AG09309 (cell line): Measurements from ENCODE around the gene SIX4.

Experiments
- DNase-seq: peaks from one replicate; pipeline ENCODE4 v3.0.0-alpha.2; 2010; ENCODE audit warnings: low read depth
- H3K4me3 ChIP-seq: 2 replicates; pipeline ENCODE4 v1.5.1; 2011; ENCODE audit warnings: mild to moderate bottlenecking, low read depth, low read length, moderate library complexity; ENCODE audit not compliant: control insufficient read depth
- CTCF ChIP-seq: IDR thresholded peaks from 2 replicates; pipeline ENCODE4 v1.5.1; 2011; ENCODE audit warnings: mild to moderate bottlenecking, low read depth, low read length, inconsistent platforms; ENCODE audit not compliant: insufficient read depth, control insufficient read depth; ENCODE audit errors: missing control alignments

SIX4 gene

GRCh38 chr14:60723907-60724618 is at the start of gene SIX4:
Gene SIX4 (minus strand): TSS chr14:60724351. CDS start chr14:60724074, 277 bp downstream.
- H3K4me3 ChIP-seq = peak within 1 kb of the TSS; percentile 84
- DNase-seq = peak; percentile 53
- TF ChIP-seq CTCF = no peak

GRCh38 chr14:60773558-60773957 is 49.4 kb upstream of the SIX4 start:
- no peak overlapping the region for H3K4me3 ChIP-seq
- TF ChIP-seq CTCF = no peak
- DNase-seq = no peak

DNA sequence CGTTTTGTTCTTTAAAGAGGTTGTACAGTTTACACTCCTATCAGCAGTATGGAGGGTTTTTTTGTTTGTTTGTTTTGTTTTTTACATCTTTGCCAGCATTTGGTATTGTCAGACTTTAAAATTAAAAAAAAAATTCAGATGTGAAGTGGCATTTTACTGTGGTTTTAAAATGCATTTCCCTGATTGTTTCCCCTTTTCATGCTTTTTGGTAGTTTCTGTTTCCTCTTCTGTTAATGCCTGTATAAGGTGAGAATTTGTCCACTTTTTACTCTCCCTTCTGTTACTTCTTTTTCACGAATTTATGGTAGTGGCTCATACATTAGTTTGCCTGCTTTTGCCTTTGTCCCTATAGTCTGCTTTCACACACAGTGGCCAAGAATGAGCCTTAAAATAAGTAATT is 47.0 kb upstream of the SIX4 start:
- TF ChIP-seq CTCF = no peak
- DNase-seq = no peak
- no peak overlapping the region for H3K4me3 ChIP-seq

DNA sequence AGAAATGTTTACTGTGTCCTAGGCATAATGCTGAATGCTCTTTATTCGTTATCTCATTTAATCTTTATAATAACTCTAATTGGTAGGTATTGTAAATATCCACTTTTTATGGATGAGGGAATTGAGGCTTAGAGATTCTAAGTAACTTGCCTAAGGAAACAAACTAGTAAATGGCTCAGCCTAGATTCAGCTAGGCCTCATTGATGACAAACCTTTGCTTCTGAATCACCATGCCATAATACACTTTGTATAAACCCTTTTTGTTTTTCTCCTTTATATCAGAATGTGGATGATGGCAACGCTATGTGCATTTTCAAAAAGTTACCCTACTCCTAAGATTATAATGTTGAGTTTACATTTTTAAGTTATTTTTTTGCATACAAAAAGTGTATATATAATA is 44.5 kb upstream of the SIX4 start:
- no peak for DNase-seq
- no peak overlapping the region for H3K4me3 ChIP-seq
- TF ChIP-seq CTCF = no peak

DNA sequence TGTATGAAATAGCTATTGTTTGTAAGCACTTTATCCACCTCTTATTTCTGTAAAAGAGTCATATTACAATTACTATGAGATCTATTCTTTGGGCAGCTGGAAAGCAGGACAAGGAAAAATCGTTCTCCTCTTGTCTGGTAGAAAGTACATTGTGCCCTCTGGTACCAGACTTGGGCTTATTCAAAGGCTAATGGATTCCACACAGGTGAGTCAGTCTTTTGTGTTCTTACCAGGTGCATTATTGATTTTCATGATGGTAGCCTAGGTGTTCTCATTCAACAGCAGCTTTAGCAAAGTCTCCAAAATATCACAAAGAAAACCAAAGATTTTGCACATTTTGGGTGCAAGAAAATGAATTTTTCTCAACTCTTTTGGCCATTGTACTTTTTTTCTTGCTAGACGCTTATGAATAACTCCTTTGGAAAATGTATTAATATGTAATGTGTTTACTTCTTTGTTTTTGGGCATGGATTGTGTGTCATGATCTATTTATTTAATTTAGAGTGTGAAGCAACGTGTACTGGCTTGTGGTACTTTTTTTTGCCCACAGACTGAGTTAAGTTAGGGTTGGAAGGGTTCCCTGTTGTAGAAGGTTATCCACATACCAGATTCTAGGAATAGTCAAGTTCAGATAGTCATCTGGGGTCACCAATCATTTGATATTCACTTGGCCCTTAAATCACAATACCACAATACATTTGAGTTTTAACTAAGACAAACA is 36.7 kb upstream of the SIX4 start:
- DNase-seq = no peak
- TF ChIP-seq CTCF = no peak
- no peak overlapping the region for H3K4me3 ChIP-seq

- no peak for TF ChIP-seq CTCF
- no peak for DNase-seq
- H3K4me3 ChIP-seq = no peak overlapping the region
These were observed 36.1 kb upstream of the SIX4 start for GRCh38 chr14:60760209-60760608.
